Measurements from ENCODE around the gene SINHCAF.

SINHCAF gene

DNA sequence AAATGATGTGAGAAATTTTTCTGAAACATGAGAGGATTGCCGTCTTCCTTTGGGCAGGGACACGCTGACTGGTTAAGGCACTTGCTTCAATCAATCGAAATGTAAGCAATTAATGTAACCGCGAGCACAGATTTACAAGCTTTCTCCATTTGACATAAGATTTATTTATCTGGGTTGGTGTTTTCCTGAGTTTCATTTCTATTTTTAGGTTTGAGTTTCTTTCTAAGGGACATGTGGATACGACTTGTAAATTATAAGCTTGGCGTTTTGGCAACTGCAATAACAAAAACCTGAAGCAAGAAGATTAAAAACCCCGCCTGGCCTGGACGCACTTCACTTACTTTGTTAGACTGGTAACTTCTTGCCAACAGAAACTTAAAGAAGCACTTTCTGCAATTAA is 20.3 kb upstream of the SINHCAF start:
- H3K27ac ChIP-seq = no peak overlapping the region
- no peak for TF ChIP-seq ZFX (IDR thresholded peaks at IDR 0.05; ENCODE audit: borderline replicate concordance)
- TF ChIP-seq, protein P1, sequence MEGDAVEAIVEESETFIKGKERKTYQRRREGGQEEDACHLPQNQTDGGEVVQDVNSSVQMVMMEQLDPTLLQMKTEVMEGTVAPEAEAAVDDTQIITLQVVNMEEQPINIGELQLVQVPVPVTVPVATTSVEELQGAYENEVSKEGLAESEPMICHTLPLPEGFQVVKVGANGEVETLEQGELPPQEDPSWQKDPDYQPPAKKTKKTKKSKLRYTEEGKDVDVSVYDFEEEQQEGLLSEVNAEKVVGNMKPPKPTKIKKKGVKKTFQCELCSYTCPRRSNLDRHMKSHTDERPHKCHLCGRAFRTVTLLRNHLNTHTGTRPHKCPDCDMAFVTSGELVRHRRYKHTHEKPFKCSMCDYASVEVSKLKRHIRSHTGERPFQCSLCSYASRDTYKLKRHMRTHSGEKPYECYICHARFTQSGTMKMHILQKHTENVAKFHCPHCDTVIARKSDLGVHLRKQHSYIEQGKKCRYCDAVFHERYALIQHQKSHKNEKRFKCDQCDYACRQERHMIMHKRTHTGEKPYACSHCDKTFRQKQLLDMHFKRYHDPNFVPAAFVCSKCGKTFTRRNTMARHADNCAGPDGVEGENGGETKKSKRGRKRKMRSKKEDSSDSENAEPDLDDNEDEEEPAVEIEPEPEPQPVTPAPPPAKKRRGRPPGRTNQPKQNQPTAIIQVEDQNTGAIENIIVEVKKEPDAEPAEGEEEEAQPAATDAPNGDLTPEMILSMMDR (IDR thresholded peaks at IDR 0.05) = no peak

DNA sequence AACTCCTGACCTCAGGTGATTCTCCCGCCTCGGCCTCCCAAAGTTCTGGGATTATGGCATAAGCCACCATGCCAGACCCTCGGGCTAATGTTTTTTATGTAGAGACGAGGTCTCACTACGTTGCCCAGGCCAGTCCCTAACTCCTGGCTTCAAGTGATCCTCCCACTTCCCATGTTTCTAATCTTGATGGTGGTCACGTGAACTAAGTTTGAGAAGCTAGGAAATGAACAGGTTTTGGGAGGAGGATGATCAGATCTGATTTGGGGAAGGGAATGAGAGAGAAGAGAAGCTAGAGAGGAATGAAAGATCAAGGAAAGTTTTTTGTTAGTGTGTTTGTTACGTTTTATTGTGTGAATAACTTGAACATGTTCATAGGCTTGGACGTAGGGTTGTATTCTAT is 17.2 kb upstream of the SINHCAF start:
- H3K27ac ChIP-seq = no peak overlapping the region
- TF ChIP-seq, protein P1 (IDR thresholded peaks at IDR 0.05) = no peak
- no peak for TF ChIP-seq ZFX (IDR thresholded peaks at IDR 0.05; ENCODE audit: borderline replicate concordance)

DNA sequence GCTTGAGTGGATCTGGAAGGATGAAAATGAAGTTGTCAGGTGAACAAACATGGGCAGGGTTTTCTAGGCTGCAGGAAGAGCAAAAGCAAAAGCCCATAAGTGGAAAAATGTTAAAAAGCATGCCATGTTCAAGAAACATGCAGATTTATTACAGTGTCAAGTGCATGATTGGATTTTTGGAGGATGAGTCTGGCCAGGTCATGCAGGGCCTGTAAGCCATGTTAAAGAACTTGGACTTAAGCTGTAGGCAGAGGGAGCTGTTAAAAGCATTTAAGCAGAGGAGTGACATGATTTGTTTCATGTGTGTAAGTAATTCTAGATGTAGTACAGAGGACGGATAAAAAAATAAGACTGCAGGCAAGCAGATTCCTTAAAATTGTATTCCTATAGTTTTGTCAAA is 16.3 kb upstream of the SINHCAF start:
- H3K27ac ChIP-seq = no peak overlapping the region
- no peak for TF ChIP-seq ZFX (IDR thresholded peaks at IDR 0.05; ENCODE audit: borderline replicate concordance)
- TF ChIP-seq, protein P1 (IDR thresholded peaks at IDR 0.05) = no peak

DNA sequence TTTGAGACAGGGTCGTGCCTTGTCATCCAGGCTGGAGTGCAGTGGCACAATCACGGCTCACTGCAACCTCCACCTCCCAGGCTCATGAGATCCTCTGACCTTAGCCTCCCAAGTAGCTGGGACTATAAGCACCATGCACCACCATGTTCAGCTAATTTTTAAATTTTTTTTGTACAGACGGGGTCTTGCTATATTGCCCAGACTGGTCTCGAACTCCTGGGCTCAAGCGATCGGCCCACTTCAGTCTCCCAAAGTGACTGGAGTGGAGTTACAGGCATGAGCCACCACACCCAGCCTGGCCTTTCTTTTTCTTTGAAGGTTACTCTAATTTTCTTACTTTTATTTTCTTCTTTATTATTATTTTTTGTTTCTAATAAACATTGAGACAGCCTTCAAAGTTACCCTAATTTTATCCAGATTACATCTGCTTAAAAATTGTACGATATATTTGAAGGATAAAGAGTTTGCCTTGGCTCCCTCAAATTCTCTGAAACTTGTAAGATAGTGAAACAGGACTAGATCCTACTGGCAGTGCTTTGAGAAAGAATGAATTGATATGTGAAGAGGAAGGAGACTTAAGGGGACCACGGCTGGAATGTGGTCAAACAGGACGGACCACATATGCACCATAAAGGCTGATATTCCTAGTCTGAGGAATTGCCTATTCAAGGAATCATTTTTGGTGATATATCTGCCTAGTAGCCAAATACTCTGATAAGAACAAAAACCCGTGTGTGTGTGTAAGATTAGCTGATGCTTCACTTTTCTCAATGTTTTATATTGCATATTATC is 14.1 kb upstream of the SINHCAF start:
- no peak overlapping the region for H3K27ac ChIP-seq
- TF ChIP-seq, protein P1 (IDR thresholded peaks at IDR 0.05) = no peak
- TF ChIP-seq ZFX (IDR thresholded peaks at IDR 0.05; ENCODE audit: borderline replicate concordance) = no peak

DNA sequence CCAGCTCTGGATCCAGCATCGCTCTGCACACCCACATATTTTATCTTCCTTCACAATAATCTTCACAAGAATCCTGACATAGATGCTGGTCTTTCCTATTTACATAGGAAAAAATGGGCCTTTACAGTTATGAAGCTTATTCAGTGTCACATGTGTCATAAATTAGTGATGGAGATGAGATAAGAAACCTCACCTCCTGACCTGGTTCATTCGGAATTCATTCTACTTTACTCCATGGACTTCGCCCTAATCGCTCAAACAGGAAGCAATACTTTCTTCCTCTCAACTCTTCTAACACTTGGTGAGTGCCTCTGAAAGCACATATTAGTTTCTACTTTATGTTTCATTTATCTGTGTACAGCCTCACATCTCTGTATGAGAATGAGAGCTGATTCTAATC is 12.0 kb upstream of the SINHCAF start:
- TF ChIP-seq ZFX (IDR thresholded peaks at IDR 0.05; ENCODE audit: borderline replicate concordance) = no peak
- TF ChIP-seq, protein P1 (IDR thresholded peaks at IDR 0.05) = no peak
- H3K27ac ChIP-seq = no peak overlapping the region

DNA sequence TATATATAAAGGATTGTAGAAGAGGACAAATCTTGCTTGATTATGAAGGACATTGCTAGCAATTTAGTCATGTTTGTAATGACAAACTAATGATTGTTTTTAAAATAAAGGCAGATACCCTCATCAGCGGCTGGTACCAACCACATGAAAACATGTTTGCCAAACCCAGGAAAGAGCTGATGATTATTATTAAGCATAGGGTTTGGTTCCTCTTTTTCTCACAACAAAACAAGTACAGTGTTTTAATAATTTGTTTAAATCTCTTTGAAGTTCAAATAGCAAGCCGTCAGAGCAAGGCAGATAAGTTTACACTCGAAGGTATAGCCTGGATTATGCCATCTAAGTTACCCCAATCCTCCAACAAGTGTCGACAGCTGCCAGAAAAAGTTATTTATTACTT is 5.3 kb upstream of the SINHCAF start:
- TF ChIP-seq, protein P1 (IDR thresholded peaks at IDR 0.05) = no peak
- no peak for TF ChIP-seq ZFX (IDR thresholded peaks at IDR 0.05; ENCODE audit: borderline replicate concordance)
- H3K27ac ChIP-seq = no peak overlapping the region
